Stomach smooth muscle (tissue), 2 donors: Measurements from ENCODE around the gene PHACTR3.

Source experiments
- H3K27ac ChIP-seq: one replicate; pipeline ENCODE4 v1.7.0; 2013; ENCODE audit warnings: mild to moderate bottlenecking, low read length, inconsistent platforms
- H3K27me3 ChIP-seq, 2 donors: one replicate each; pipeline ENCODE4 v1.7.0; 2013; ENCODE audit warnings: low read length in 2 of 2; ENCODE audit not compliant: insufficient read depth in 2 of 2, control insufficient read depth in 1 of 2
- H3K36me3 ChIP-seq, 2 donors: one replicate each; pipeline ENCODE4 v1.7.0; 2013; ENCODE audit warnings: low read length in 2 of 2; ENCODE audit not compliant: control insufficient read depth in 2 of 2, insufficient read depth in 2 of 2
- H3K4me1 ChIP-seq: one replicate; pipeline ENCODE4 v1.7.0; 2013; ENCODE audit warnings: low read length; ENCODE audit not compliant: control insufficient read depth, insufficient read depth
- H3K4me3 ChIP-seq, 2 donors: one replicate each; pipeline ENCODE4 v1.7.0; 2013; ENCODE audit warnings: low read length in 2 of 2
- H3K9ac ChIP-seq, 2 donors: one replicate each; pipeline ENCODE4 v1.7.0; 2013; ENCODE audit warnings: low read length in 2 of 2, mild to moderate bottlenecking in 1 of 2
- H3K9me3 ChIP-seq, 2 donors: one replicate each; pipeline ENCODE4 v1.7.0; 2013; ENCODE audit warnings: low read length in 2 of 2; ENCODE audit not compliant: control insufficient read depth in 2 of 2
- donor health status: healthy.
- donor health status: Pancreatic carcinoma.

Gene PHACTR3

DNA sequence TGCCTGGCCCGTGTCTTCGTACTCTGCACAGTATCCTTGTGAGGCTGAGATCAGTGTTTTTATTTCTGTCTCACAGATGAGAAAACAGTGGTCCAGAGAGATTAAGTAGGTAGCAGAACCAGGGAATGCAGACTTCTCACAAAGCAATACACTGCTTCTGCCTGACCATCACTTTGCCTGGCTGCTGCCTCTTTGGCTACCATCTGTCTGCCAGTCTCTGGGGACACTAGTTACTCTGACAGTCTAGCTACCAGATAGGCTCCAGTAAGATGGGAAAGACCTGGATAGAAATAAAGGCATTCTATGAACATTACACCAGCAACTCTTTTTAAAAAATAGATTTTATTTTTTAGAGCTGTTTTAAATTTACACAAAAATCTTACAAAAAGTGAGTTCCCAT is 96.9 kb downstream of the PHACTR3 start:
- H3K4me3 ChIP-seq: no peak overlapping the region
- H3K27ac ChIP-seq: no peak overlapping the region

DNA sequence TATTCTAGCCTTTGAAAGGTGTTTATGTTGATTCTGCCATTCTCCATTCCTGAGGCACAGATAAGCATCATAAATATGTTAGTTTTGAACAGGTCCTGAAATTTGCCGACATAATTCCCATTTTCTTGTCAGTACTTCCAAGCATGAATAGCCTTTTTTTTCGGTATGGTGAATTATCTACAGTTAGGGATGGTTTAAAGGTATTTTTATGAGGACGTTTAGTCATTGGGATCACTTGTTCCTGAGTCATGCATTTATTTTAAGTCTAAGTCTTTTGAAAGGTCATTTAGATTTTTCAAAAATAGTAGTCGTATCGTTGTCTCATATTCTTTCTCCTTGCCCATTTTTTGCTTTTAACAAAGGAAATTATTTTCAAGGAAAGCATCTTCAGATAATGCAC is 98.7 kb downstream of the PHACTR3 start:
- H3K9me3 ChIP-seq: no peaks in the 10 kb centered on the region
- no peaks in the 10 kb centered on the region for H3K4me1 ChIP-seq
- H3K4me3 ChIP-seq: no peak overlapping the region
- H3K9ac ChIP-seq: no peak overlapping the region
- peaks cover 3 to 6% of the 10 kb centered on the region in 2 donors for H3K27me3 ChIP-seq
- H3K27ac ChIP-seq: no peak overlapping the region
- no peaks in the 10 kb centered on the region for H3K36me3 ChIP-seq

More for the DNA sequence above, 96.9 kb downstream of the PHACTR3 start:
- Histone ChIP-seq H3K9ac (no peak overlapping the region), H3K4me1 (no peaks in the 10 kb centered on the region), H3K9me3 (no peaks in the 10 kb centered on the region), H3K36me3 (no peaks in the 10 kb centered on the region), H3K27me3 (peaks cover 3 to 4% of the 10 kb centered on the region in 2 donors)

DNA sequence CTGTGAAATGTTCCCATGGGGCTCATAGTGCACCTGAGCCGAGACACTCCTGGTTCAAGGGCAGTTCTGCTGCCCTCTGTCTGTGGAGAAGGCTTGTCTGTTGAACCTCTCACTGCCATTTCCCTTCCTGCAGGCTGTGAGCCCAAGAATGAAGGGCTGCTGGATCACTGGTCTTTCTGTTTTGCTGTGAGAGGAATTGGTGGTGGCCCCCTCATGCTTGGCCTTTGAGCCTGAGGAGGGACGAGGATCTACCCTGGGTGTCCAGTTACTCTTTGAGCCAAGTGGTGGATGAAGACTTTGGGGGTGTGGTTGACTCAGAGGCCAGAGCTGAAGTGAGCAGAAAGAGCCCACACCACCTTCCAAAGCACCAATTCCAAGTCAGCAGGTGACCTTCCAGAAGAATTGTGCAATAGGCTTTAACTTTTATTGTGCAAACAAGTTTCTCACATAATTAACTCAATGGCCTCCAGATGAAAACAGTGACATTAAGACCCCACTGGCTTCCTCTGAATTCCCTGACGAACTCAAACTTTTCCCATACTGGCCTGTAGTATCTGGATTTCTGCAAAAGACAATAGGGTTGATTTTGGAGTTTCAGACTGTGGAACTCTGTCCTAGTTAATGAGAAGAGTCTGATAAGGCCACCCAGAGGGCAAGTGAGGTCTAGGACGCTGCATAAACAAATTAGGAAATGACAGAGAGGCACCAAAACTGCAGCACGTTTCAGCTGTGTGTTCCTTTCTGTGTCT is 101.5 kb downstream of the PHACTR3 start:
- no peaks in the 10 kb centered on the region for H3K9me3 ChIP-seq
- no peak overlapping the region for H3K27ac ChIP-seq
- no peaks in the 10 kb centered on the region for H3K4me1 ChIP-seq
- peaks cover 3 to 6% of the 10 kb centered on the region in 2 donors for H3K27me3 ChIP-seq
- no peak overlapping the region for H3K9ac ChIP-seq
- no peaks in the 10 kb centered on the region for H3K36me3 ChIP-seq
- H3K4me3 ChIP-seq: no peak overlapping the region

DNA sequence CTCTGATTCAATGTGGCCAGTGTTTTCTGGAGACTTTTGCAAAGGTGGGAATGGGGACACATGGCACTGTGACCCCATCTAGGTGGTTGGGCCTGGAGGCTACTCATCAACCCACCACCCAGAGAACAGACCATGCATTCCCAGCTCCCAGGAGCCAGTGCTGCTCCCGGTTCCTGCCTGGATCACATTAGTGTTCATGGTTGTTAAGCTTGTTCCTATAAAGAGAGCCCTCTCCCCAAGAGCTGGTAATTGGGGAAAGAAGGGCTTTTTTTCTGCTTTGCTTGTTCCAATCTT is 102.0 kb downstream of the PHACTR3 start:
- Histone ChIP-seq H3K27me3 (peaks cover 3 to 6% of the 10 kb centered on the region in 2 donors), H3K4me1 (no peaks in the 10 kb centered on the region), H3K27ac (no peak overlapping the region), H3K9me3 (no peaks in the 10 kb centered on the region), H3K36me3 (no peaks in the 10 kb centered on the region), H3K9ac (no peak overlapping the region), H3K4me3 (no peak overlapping the region)

DNA sequence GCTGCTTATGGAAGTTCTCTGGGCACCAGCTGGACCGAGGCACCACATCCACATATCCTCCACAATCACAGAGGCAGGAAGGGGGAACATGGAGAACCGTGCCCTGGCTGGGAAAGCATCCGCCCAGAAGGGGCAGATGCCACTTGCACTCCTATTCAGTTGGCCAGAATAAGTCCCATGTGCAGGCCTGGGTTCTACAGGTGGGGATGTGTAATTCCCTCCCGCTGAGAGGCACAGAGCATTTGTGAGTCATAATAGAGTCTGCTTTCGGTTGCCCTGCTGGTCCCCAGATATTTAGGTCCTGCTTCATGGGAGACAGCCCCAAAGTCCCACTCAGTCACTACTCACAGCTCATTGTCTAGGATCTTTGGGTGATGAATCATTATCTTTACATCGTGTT is 104.0 kb downstream of the PHACTR3 start:
- Histone ChIP-seq H3K27me3 (peaks cover 3 to 6% of the 10 kb centered on the region in 2 donors), H3K27ac (no peak overlapping the region), H3K9ac (no peak overlapping the region), H3K4me3 (no peak overlapping the region), H3K4me1 (no peaks in the 10 kb centered on the region), H3K36me3 (no peaks in the 10 kb centered on the region), H3K9me3 (peaks cover 0 to 5% of the 10 kb centered on the region in 2 donors)

DNA sequence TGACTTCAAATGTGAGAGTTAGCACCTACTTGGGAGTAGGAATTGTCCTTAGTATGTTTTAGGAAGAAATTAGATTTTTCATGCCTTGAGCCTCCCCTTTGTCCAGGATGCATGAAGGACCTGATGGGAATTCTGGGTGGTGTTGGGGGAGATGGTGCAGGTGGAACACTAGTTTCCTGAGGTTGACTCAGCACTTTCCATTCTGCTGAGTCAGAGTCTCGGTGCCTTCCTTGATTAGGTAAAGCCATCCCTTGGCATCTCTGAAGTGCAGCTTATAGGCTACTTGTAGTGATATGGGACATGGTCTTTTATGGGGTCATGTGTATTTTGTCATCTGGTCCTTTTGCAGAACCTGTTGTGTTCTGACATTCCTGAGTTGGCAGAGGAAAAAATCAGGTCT is 105.3 kb downstream of the PHACTR3 start:
- H3K36me3 ChIP-seq: no peaks in the 10 kb centered on the region
- no peaks in the 10 kb centered on the region for H3K4me1 ChIP-seq
- H3K27me3 ChIP-seq: peaks cover 3 to 6% of the 10 kb centered on the region in 2 donors
- H3K9me3 ChIP-seq: peaks cover 0 to 5% of the 10 kb centered on the region in 2 donors
- H3K4me3 ChIP-seq: no peak overlapping the region
- H3K9ac ChIP-seq: no peak overlapping the region
- H3K27ac ChIP-seq: no peak overlapping the region

DNA sequence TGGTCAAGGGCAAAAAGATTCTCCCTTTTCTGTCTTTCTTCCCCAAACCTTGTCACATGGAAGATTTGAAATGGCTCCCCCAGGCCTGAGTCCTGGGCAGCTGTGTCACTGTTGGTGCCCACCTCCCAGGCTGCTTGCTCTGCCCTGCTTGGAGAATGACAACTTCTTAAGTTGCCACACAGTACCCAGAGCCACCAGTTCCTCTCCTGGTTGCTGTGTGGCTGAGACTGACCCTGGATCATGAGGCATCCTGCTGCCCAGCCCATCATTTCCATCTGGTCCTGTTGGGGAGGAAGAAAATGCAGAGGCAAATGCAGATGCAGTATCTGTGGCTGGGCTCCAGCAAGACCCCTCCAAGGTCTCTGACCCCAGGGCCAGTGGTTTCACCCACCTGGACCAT is 113.7 kb downstream of the PHACTR3 start:
- no peak overlapping the region for H3K9ac ChIP-seq
- H3K4me3 ChIP-seq: no peak overlapping the region
- H3K27me3 ChIP-seq: no peaks in the 10 kb centered on the region
- H3K27ac ChIP-seq: no peak overlapping the region
- H3K9me3 ChIP-seq: no peaks in the 10 kb centered on the region
- H3K36me3 ChIP-seq: no peaks in the 10 kb centered on the region
- no peaks in the 10 kb centered on the region for H3K4me1 ChIP-seq

DNA sequence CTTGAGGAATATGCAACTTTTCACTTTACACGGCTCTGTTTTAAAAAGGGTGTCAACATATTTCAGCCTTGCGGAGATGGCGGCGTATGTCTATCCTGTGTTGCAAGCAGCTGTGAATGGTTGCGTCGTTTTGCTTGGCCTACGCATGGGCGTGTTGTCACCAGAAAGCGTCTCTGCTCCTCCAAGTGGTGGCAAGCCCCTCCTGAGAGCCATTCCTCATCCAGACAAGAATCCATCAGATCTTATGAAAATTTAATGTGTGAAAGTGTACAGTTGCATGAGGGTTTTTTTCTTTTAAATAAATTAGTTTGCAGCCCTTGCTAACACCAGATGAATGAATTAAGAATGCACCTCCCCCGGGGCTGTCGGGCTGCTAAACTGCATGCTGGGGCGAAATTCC is 114.4 kb downstream of the PHACTR3 start:
- H3K27me3 ChIP-seq: peaks cover 0 to 2% of the 10 kb centered on the region in 2 donors
- H3K36me3 ChIP-seq: no peaks in the 10 kb centered on the region
- no peak overlapping the region for H3K4me3 ChIP-seq
- no peak overlapping the region for H3K27ac ChIP-seq
- H3K9me3 ChIP-seq: no peaks in the 10 kb centered on the region
- no peak overlapping the region for H3K9ac ChIP-seq
- H3K4me1 ChIP-seq: no peaks in the 10 kb centered on the region

DNA sequence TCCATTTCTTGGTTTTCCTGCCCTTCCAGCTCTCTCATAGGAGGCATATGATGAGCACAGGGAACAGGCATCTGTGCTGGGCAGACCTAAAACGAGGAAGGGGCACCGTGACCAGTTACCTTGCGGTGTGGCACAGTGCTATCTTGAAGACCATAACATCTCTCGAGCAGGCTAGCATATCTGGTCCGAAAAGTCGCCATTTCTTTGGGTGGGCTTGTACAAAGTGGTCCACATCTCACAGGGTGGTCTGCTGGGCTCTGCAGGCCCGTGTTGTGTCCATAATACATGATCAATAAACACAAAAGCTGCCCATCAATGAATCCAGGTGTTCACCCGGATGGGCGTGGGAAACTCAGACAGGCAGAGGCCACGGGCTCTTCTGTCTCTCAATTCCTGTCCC is 115.7 kb downstream of the PHACTR3 start:
- Histone ChIP-seq H3K9me3 (no peaks in the 10 kb centered on the region), H3K4me3 (no peak overlapping the region), H3K4me1 (no peaks in the 10 kb centered on the region), H3K9ac (no peak overlapping the region), H3K36me3 (no peaks in the 10 kb centered on the region), H3K27me3 (peaks cover 0 to 4% of the 10 kb centered on the region in 2 donors), H3K27ac (no peak overlapping the region)

DNA sequence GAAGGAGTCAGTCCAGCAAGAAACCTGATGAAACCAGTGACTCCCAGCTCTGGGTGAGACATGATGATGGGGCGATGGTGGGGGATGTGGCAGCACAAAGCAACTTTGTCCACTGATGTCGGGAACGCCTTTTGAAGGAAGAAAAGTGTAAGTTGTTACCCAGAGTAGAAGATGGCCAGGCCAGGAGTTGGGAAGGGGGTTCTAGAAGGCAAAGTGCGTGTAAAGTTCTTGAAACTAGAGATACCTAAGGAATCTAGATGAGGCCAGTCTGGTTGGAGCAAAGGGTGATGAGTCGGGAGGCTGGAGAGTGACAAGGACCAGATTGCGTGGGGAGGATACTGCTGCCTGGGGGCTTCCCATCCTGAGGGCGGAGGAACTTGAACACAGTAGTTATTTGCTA is 117.0 kb downstream of the PHACTR3 start:
- no peaks in the 10 kb centered on the region for H3K9me3 ChIP-seq
- no peak overlapping the region for H3K27ac ChIP-seq
- peaks cover 0 to 4% of the 10 kb centered on the region in 2 donors for H3K27me3 ChIP-seq
- H3K9ac ChIP-seq: no peak overlapping the region
- H3K4me3 ChIP-seq: no peak overlapping the region
- no peaks in the 10 kb centered on the region for H3K36me3 ChIP-seq
- H3K4me1 ChIP-seq: no peaks in the 10 kb centered on the region

DNA sequence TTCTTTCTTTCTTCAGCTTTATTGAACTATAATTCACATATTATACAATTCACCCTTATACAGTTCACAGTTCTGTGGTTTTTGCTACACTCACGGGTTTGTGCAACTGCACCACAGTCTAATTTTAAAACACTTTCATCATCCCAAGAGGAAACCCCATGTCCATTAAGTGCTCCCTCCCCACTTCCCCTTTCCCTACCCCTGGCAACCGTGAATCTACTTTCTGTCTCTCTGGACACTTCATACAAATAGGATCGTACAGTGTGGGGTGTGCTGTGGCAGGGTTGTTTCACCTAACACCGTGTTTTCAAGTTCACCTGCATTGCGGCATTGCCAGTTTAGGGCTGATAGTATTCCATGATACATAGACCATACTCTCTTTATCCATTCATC is 118.8 kb downstream of the PHACTR3 start:
- Histone ChIP-seq H3K4me1 (no peaks in the 10 kb centered on the region), H3K27me3 (peaks cover 0 to 4% of the 10 kb centered on the region in 2 donors), H3K9ac (no peak overlapping the region), H3K9me3 (no peaks in the 10 kb centered on the region), H3K36me3 (no peaks in the 10 kb centered on the region), H3K4me3 (no peak overlapping the region), H3K27ac (no peak overlapping the region)
